ENCODE measurements around the gene U2AF2. TPM values are rescaled to one million over a fixed set of nuclear protein-coding genes. Genes with fewer than 3 reads are reported as not detected.

U2AF2 gene
- total RNA-seq, 1 experiment from 2014 or later: 321 TPM

- Histone ChIP-seq H3K9ac (ENCODE audit: extremely low read depth, insufficient read length, low read length) (no peak overlapping the region), H3K79me2 (ENCODE audit: insufficient read depth, low read length) (peaks cover 11% of the 10 kb centered on the region; the same call in 1 of the 2 replicates), H3T11ph (ENCODE audit: low read length) (no peak overlapping the region), H3K79me1 (ENCODE audit: insufficient read depth, low read depth, low read length, poor library complexity, severe bottlenecking) (peaks cover 6% of the 10 kb centered on the region), H4K8ac (replicated peaks; ENCODE audit: insufficient read length, low read depth, low read length) (no peak overlapping the region), H2BK5ac (ENCODE audit: insufficient read length, low read length) (no peak overlapping the region), H2BK15ac (ENCODE audit: low read depth, low read length) (no peak overlapping the region), H3K9me3 (ENCODE audit: control insufficient read depth, low read depth, low read length) (no peaks in the 10 kb centered on the region), H3K4me1 (ENCODE audit: insufficient read depth, low read length) (0 out of 2 replicates have a peak, but pooled peaks cover 2% of the 10 kb centered on the region), H3K18ac (ENCODE audit: insufficient read length, low read depth, low read length) (no peak overlapping the region), H3K27ac (ENCODE audit: insufficient read length, low read depth, low read length) (no peak overlapping the region), H3K23me2 (ENCODE audit: insufficient read length, low read depth, low read length, poor library complexity, severe bottlenecking) (peaks cover 30% of the 10 kb centered on the region), H4K20me1 (ENCODE audit: control insufficient read depth, insufficient read depth, insufficient read length) (no peaks in the 10 kb centered on the region), H4K91ac (ENCODE audit: insufficient read length, low read depth, low read length) (no peak overlapping the region), H2AK5ac (ENCODE audit: insufficient read length, low read length) (no peak overlapping the region), H2BK12ac (ENCODE audit: insufficient read length, low read depth, low read length) (no peak overlapping the region), H2AFZ (ENCODE audit: low read length) (no peak overlapping the region), H3K56ac (ENCODE audit: insufficient read length, low read depth, low read length) (no peak overlapping the region), H3K4me2 (ENCODE audit: insufficient read depth, insufficient read length, low read length) (no peak overlapping the region), H2BK20ac (ENCODE audit: low read depth, low read length, poor library complexity, severe bottlenecking) (no peak overlapping the region), H3K4ac (ENCODE audit: low read depth, low read length) (no peak overlapping the region), H2BK120ac (ENCODE audit: low read depth, low read length, poor library complexity, severe bottlenecking) (no peak overlapping the region), H3K23ac (ENCODE audit: insufficient read length, low read depth, low read length) (no peak overlapping the region), H3K27me3 (ENCODE audit: insufficient read depth, low read length) (no peaks in the 10 kb centered on the region), H4K5ac (ENCODE audit: insufficient read length, low read depth, low read length) (no peak overlapping the region), H3K14ac (ENCODE audit: insufficient read depth, low read length) (no peak overlapping the region)
- no CpG with 5 or more reads among the region's 6 CpGs for WGBS (ENCODE audit: extremely low coverage, insufficient read length, low lambda C conversion rate)
- Mint-ChIP-seq H3K36me3 (ENCODE audit: insufficient read depth in 1 of 3, low read depth in 3 of 3) (peaks cover 13 to 16% (median 14%) of the 10 kb centered on the region in 3 experiments), H3K4me3 (peak overlapping the region in 1 of 2 experiments; percentile 60; a peak in 2 of 5 replicates), H3K4me1 (peaks cover 34 to 44% of the 10 kb centered on the region in 2 experiments), H3K9me3 (peaks cover 0 to 4% of the 10 kb centered on the region in 2 experiments; a peak in 3 of 5 replicates), H3K27ac (peak overlapping the region in 1 of 3 experiments; percentile 96; a peak in 3 of 7 replicates), H3K27me3 (ENCODE audit: low read depth) (peaks cover 4% of the 10 kb centered on the region; the same call in 1 of the 2 replicates)
- DNase-seq: peak; percentile 67
- TF ChIP-seq CTCF (conservative IDR thresholded peaks at IDR 0.05): peak; percentile 67
Measured at GRCh38 chr19:55638864-55639359, 15.9 kb upstream of the U2AF2 start.
